K562 (cell line): ENCODE data around the gene CHPF2. TPM values are rescaled to one million over a fixed set of nuclear protein-coding genes. Genes with fewer than 3 reads are reported as not detected.
A peak's percentile ranks its signal among the peaks of the same experiment; 100 is the strongest.

ENCODE experiments used
- ASH1L ChIP-seq: fragments of 450-650 bp; IDR thresholded peaks from 2 replicates; pipeline ENCODE4 v1.6.1; 2018; ENCODE audit warnings: borderline replicate concordance, mild to moderate bottlenecking, low read depth; ENCODE audit not compliant: partially characterized antibody
- CREM ChIP-seq: IDR thresholded peaks from 2 replicates; pipeline ENCODE4 v1.6.1; 2014; ENCODE audit warnings: antibody characterized with exemption, low read depth
- FOSL1 ChIP-seq: fragments of 200-800 bp; sonication (Bioruptor generic); conservative IDR thresholded peaks from 2 replicates; pipeline ENCODE4 v1.6.1; 2016; ENCODE audit warnings: missing genetic modification characterization, missing compliant biosample characterization
- MITF ChIP-seq: IDR thresholded peaks from 2 replicates; pipeline ENCODE4 v1.6.1; 2014; ENCODE audit warnings: antibody characterized with exemption
- MTA3 ChIP-seq: fragments of 450-650 bp; formaldehyde crosslinking; IDR thresholded peaks from 2 replicates; pipeline ENCODE4 v1.6.1; 2017; ENCODE audit warnings: mild to moderate bottlenecking, borderline replicate concordance
- NR2C2 ChIP-seq, 2 experiments: fragments of 200-800 bp in 1 of 2; sonication (Bioruptor generic) in 1 of 2; sonication (generic) in 1 of 2; formaldehyde crosslinking in 1 of 2; IDR thresholded peaks; 2 replicates each; pipeline versions ENCODE4 v1.6.1 to v1.8.0; 2016 to 2022; ENCODE audit warnings: mild to moderate bottlenecking in 1 of 2, missing compliant biosample characterization in 1 of 2, missing genetic modification characterization in 1 of 2, missing genetic modification reagents in 1 of 2
- NR4A1 ChIP-seq, 2 experiments: fragments of 250-450 bp in 1 of 2; fragments of 450-650 bp in 1 of 2; sonication (Bioruptor Pico) in 1 of 2; IDR thresholded peaks; 2 replicates each; pipeline versions ENCODE4 v1.4.0 to v1.6.1; 2016 to 2020; ENCODE audit warnings: mild to moderate bottlenecking in 2 of 2, missing compliant biosample characterization in 1 of 2, missing genetic modification characterization in 1 of 2, moderate library complexity in 1 of 2
- PKNOX1 ChIP-seq: fragments of 450-650 bp; IDR thresholded peaks from 2 replicates; pipeline ENCODE4 v1.6.1; 2016
- STAG1 ChIP-seq: sonication (generic); formaldehyde crosslinking; IDR thresholded peaks from 2 replicates; pipeline ENCODE4 v1.5.0; 2020; ENCODE audit warnings: missing genetic modification reagents, borderline replicate concordance
- TCFL5 ChIP-seq: fragments of 250-450 bp; sonication (Bioruptor Pico); conservative IDR thresholded peaks from 2 replicates; pipeline ENCODE4 v1.6.1; 2021; ENCODE audit warnings: mild to moderate bottlenecking, moderate library complexity, matching md5 sums
- USF1 ChIP-seq: sonication (generic); formaldehyde crosslinking; IDR thresholded peaks from 2 replicates; pipeline ENCODE4 v1.9.0; 2022; ENCODE audit warnings: mild to moderate bottlenecking, missing genetic modification reagents
- ZNF668 ChIP-seq: fragments of 250-450 bp; sonication (Bioruptor Pico); IDR thresholded peaks from 2 replicates; pipeline ENCODE4 v1.8.0; 2022; ENCODE audit warnings: mild to moderate bottlenecking, inconsistent platforms
- ZNF766 ChIP-seq: fragments of 200-800 bp; sonication (Bioruptor generic); conservative IDR thresholded peaks from 2 replicates; pipeline ENCODE4 v1.6.1; 2016; ENCODE audit warnings: missing genetic modification characterization, missing compliant biosample characterization
- polyA plus RNA-seq, 8 experiments: library from polyadenylated mRNA; depleted of rRNA in 4 of 8; stranded (reverse) in 5 of 8; unstranded in 3 of 8; fragments of >200 nt; fragmentation: Nextera tagmentation in 2 of 8; fragmentation: Illumina TruSeq in 1 of 8; extraction: Ambion mirVana in 2 of 8; extraction: Trizol in 1 of 8; gene quantifications; 2 replicates each; pipeline versions ENCODE4 v1.2.1 to v1.2.3, GENCODE V29; 2011 to 2014; ENCODE audit warnings: inconsistent platforms in 1 of 8, missing spikeins in 1 of 8
- total RNA-seq, 7 experiments: library from RNA; depleted of rRNA in 6 of 7; stranded (reverse); fragments of >200 nt in 6 of 7; fragmentation: Illumina TruSeq in 2 of 7; extraction: Trizol in 2 of 7; gene quantifications; 2 replicates each; pipeline versions ENCODE4 v1.2.1 to v1.2.3, GENCODE V29; 2011 to 2021; ENCODE audit warnings: low replicate concordance in 1 of 7
- TF ChIP-seq, protein P1 (sequence below), 2 experiments: fragments of 450-650 bp in 1 of 2; IDR thresholded peaks; 2 replicates each; pipeline ENCODE4 v1.6.1; 2011 to 2017; ENCODE audit warnings: low read depth in 2 of 2, antibody characterized with exemption in 1 of 2, borderline replicate concordance in 1 of 2, low read length in 1 of 2, mild to moderate bottlenecking in 1 of 2, mixed read lengths in 1 of 2; ENCODE audit not compliant: control insufficient read depth in 1 of 2
- TF ChIP-seq, protein P2 (sequence below): fragments of 450-650 bp; IDR thresholded peaks from 2 replicates; pipeline ENCODE4 v1.6.1; 2016; ENCODE audit warnings: missing biosample characterization, missing genetic modification characterization
- TF ChIP-seq, protein P3 (sequence below): fragments of 250-450 bp; sonication (Bioruptor Pico); IDR thresholded peaks from 2 replicates; pipeline ENCODE4 v1.4.0; 2020; ENCODE audit warnings: mild to moderate bottlenecking

The CHPF2 gene
- total and polyA plus RNA-seq, 9 of the 15 experiments (the other 6 are each of a cell fraction or from before 2014, with no cell fraction given) = 0.08 to 32.8 (median 10.5) TPM

DNA sequence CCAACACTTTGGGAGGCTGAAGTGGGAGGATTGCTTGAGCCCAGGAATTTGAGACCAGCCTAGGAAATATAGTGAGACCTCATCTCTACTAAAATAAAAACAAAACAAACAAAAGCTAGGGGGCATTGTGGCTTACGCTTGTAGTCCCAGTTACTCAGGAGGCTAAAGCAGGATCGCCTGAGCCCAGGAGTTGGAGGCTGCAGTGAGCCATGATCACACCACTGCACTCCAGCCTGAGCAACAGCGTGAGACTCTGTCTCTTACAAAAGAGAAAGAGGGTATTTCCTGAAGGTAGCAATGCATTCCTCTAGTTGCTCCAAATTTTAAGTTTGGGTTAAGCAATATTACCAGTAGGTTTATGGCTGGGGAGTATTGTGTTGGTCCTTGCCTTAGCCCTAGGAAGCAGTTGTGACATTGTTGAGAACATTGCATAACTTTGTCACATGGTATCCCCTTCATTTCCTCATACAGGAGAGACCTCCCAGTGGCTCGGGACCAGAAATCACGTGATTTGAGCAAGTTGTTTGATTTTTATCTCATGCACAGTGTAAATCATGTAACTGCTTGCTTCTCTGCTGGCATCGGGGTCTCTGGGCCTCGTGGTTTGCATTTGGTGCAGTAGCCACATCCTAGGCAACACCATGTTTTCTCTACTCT is 39.5 kb downstream of the CHPF2 start (continued):
- TF ChIP-seq, protein P1, sequence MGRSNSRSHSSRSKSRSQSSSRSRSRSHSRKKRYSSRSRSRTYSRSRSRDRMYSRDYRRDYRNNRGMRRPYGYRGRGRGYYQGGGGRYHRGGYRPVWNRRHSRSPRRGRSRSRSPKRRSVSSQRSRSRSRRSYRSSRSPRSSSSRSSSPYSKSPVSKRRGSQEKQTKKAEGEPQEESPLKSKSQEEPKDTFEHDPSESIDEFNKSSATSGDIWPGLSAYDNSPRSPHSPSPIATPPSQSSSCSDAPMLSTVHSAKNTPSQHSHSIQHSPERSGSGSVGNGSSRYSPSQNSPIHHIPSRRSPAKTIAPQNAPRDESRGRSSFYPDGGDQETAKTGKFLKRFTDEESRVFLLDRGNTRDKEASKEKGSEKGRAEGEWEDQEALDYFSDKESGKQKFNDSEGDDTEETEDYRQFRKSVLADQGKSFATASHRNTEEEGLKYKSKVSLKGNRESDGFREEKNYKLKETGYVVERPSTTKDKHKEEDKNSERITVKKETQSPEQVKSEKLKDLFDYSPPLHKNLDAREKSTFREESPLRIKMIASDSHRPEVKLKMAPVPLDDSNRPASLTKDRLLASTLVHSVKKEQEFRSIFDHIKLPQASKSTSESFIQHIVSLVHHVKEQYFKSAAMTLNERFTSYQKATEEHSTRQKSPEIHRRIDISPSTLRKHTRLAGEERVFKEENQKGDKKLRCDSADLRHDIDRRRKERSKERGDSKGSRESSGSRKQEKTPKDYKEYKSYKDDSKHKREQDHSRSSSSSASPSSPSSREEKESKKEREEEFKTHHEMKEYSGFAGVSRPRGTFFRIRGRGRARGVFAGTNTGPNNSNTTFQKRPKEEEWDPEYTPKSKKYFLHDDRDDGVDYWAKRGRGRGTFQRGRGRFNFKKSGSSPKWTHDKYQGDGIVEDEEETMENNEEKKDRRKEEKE (IDR thresholded peaks at IDR 0.05; ENCODE audit: borderline replicate concordance in 1 of 2, control insufficient read depth in 1 of 2, low read depth in 2 of 2, low read length in 1 of 2) = no peak
- peak; percentile 68 for TF ChIP-seq ZNF766
- TF ChIP-seq, protein P2, sequence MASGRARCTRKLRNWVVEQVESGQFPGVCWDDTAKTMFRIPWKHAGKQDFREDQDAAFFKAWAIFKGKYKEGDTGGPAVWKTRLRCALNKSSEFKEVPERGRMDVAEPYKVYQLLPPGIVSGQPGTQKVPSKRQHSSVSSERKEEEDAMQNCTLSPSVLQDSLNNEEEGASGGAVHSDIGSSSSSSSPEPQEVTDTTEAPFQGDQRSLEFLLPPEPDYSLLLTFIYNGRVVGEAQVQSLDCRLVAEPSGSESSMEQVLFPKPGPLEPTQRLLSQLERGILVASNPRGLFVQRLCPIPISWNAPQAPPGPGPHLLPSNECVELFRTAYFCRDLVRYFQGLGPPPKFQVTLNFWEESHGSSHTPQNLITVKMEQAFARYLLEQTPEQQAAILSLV (tag) = 0 out of 2 replicates have a peak, but pooled peaks have one; percentile 44
- TF ChIP-seq ZNF668 = no peak
- TF ChIP-seq FOSL1 (tag) = 0 out of 2 replicates have a peak, but pooled peaks have one; percentile 18
- TF ChIP-seq PKNOX1 = peak; percentile 34; the same call in 1 of the 2 replicates
- no peak for TF ChIP-seq ASH1L
- TF ChIP-seq MITF = 0 out of 2 replicates have a peak, but pooled peaks have one; percentile 74
- TF ChIP-seq NR2C2 (CRISPR knock-in tag; IDR thresholded peaks at IDR 0.05) = no peak
- peak; percentile 32; the same call in 1 of the 2 replicates for TF ChIP-seq NR2C2 (tag; IDR thresholded peaks at IDR 0.05)
- TF ChIP-seq CREM = no peak
- no peak for TF ChIP-seq STAG1
- peak; percentile 70 for TF ChIP-seq USF1 (CRISPR knock-in tag)
- TF ChIP-seq, protein P3, sequence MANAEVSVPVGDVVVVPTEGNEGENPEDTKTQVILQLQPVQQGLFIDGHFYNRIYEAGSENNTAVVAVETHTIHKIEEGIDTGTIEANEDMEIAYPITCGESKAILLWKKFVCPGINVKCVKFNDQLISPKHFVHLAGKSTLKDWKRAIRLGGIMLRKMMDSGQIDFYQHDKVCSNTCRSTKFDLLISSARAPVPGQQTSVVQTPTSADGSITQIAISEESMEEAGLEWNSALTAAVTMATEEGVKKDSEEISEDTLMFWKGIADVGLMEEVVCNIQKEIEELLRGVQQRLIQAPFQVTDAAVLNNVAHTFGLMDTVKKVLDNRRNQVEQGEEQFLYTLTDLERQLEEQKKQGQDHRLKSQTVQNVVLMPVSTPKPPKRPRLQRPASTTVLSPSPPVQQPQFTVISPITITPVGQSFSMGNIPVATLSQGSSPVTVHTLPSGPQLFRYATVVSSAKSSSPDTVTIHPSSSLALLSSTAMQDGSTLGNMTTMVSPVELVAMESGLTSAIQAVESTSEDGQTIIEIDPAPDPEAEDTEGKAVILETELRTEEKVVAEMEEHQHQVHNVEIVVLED (CRISPR knock-in tag) = peak; percentile 45
- TF ChIP-seq TCFL5 (CRISPR knock-in tag) = no peak
- no peak for TF ChIP-seq NR4A1 (CRISPR knock-in tag; IDR thresholded peaks at IDR 0.05)
- 0 out of 2 replicates have a peak, but pooled peaks have one; percentile 7 for TF ChIP-seq NR4A1 (tag; IDR thresholded peaks at IDR 0.05)
- no peak for TF ChIP-seq MTA3
